ENCODE data around the gene MYBPC3.

DNA sequence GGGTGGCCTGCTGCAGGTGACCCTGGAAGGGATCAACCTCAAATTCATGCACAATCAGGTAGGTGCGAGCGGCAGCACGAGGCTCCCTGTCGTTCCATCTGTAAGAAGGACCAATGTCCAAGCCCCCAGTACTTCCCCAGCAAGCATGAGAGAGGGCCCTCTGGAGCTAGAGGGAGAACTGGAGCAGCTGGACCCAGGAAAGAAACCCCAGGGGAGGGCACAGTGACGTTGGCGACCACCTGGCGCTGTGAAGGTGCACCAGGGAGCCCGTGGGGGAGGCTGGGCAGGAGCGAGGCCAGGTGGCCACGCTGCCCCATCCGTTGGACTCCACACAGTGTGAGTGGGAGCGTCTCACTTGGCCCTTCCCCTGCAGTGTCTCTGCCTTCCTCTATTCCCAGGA is 28.0 kb downstream of the MYBPC3 start:
- TF ChIP-seq POLR2A (IDR thresholded peaks at IDR 0.05), result no peak
- TF ChIP-seq, protein P1, sequence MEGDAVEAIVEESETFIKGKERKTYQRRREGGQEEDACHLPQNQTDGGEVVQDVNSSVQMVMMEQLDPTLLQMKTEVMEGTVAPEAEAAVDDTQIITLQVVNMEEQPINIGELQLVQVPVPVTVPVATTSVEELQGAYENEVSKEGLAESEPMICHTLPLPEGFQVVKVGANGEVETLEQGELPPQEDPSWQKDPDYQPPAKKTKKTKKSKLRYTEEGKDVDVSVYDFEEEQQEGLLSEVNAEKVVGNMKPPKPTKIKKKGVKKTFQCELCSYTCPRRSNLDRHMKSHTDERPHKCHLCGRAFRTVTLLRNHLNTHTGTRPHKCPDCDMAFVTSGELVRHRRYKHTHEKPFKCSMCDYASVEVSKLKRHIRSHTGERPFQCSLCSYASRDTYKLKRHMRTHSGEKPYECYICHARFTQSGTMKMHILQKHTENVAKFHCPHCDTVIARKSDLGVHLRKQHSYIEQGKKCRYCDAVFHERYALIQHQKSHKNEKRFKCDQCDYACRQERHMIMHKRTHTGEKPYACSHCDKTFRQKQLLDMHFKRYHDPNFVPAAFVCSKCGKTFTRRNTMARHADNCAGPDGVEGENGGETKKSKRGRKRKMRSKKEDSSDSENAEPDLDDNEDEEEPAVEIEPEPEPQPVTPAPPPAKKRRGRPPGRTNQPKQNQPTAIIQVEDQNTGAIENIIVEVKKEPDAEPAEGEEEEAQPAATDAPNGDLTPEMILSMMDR (IDR thresholded peaks at IDR 0.05), result no peak

Measured in thyroid gland (tissue), 4 donors.